Liver (tissue), 3 donors: ENCODE measurements around the gene SMYD3.

Experiments
- EGR1 ChIP-seq, 2 donors: IDR thresholded peaks; 2 replicates each; pipeline ENCODE4 v1.6.1; 2016 to 2018; ENCODE audit warnings: antibody characterized with exemption in 2 of 2, low read depth in 2 of 2
- FOXA1 ChIP-seq: IDR thresholded peaks from 2 replicates; pipeline ENCODE4 v1.6.1; 2016; ENCODE audit warnings: antibody characterized with exemption
- FOXA2 ChIP-seq: IDR thresholded peaks from 2 replicates; pipeline ENCODE4 v1.6.1; 2016; ENCODE audit warnings: antibody characterized with exemption
- GABPA ChIP-seq, 2 donors: IDR thresholded peaks in 1 of 2; conservative IDR thresholded peaks in 1 of 2; 2 replicates each; pipeline ENCODE4 v1.6.1; 2016; ENCODE audit warnings: antibody characterized with exemption in 2 of 2, mild to moderate bottlenecking in 1 of 2, moderate library complexity in 1 of 2
- MAX ChIP-seq: IDR thresholded peaks from 2 replicates; pipeline ENCODE4 v1.6.1; 2016; ENCODE audit warnings: antibody characterized with exemption
- RAD21 ChIP-seq, 2 donors: IDR thresholded peaks; 2 replicates each; pipeline ENCODE4 v1.6.1; 2016; ENCODE audit warnings: antibody characterized with exemption in 2 of 2, mild to moderate bottlenecking in 2 of 2
- RXRA ChIP-seq, 2 donors: IDR thresholded peaks; 2 replicates each; pipeline ENCODE4 v1.6.1; 2017 to 2018; ENCODE audit warnings: antibody characterized with exemption in 2 of 2, mild to moderate bottlenecking in 1 of 2
- TAF1 ChIP-seq: conservative IDR thresholded peaks from 2 replicates; pipeline ENCODE4 v1.6.1; 2016; ENCODE audit warnings: antibody characterized with exemption, mild to moderate bottlenecking
- YY1 ChIP-seq: IDR thresholded peaks from 2 replicates; pipeline ENCODE4 v1.6.1; 2016; ENCODE audit warnings: antibody characterized with exemption, mild to moderate bottlenecking
- TF ChIP-seq, protein P1 (sequence below): fragments of 150-350 bp; IDR thresholded peaks from 2 replicates; pipeline ENCODE4 v1.5.1; 2017; ENCODE audit warnings: improper control_type of control experiment, low read depth, low read length; ENCODE audit not compliant: missing input control
- donor health status: healthy.
- donor health status: healthy.

- TF ChIP-seq, protein P1, sequence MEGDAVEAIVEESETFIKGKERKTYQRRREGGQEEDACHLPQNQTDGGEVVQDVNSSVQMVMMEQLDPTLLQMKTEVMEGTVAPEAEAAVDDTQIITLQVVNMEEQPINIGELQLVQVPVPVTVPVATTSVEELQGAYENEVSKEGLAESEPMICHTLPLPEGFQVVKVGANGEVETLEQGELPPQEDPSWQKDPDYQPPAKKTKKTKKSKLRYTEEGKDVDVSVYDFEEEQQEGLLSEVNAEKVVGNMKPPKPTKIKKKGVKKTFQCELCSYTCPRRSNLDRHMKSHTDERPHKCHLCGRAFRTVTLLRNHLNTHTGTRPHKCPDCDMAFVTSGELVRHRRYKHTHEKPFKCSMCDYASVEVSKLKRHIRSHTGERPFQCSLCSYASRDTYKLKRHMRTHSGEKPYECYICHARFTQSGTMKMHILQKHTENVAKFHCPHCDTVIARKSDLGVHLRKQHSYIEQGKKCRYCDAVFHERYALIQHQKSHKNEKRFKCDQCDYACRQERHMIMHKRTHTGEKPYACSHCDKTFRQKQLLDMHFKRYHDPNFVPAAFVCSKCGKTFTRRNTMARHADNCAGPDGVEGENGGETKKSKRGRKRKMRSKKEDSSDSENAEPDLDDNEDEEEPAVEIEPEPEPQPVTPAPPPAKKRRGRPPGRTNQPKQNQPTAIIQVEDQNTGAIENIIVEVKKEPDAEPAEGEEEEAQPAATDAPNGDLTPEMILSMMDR: no peak
- TF ChIP-seq TAF1 (no peak), RAD21 (IDR thresholded peaks at IDR 0.05) (no peak), RXRA (IDR thresholded peaks at IDR 0.05) (no peak), FOXA1 (no peak), GABPA (IDR thresholded peaks at IDR 0.05 in 1 of 2, conservative IDR thresholded peaks at IDR 0.05 in 1 of 2) (no peak), EGR1 (IDR thresholded peaks at IDR 0.05; ENCODE audit: low read depth in 2 of 2) (no peak), FOXA2 (no peak), YY1 (no peak), MAX (no peak)
Observed at GRCh38 chr1:246510147-246511030, 3.3 kb upstream of the SMYD3 start.
